GM19395 (cell line): Measurements from ENCODE around the gene NCKAP1.
"Not testable (repeated sequence)": the region's sequence is repeated elsewhere in the genome, so short reads cannot be mapped to it uniquely, and the experiment has no call there.

ENCODE experiments used
- ATAC-seq: cut with Tn5 transposase; IDR thresholded peaks from one replicate; pipeline ENCODE4 v1.9.1; 2021; ENCODE audit warnings: mild to moderate bottlenecking, moderate library complexity; ENCODE audit not compliant: unreplicated experiment

The NCKAP1 gene, protein sequence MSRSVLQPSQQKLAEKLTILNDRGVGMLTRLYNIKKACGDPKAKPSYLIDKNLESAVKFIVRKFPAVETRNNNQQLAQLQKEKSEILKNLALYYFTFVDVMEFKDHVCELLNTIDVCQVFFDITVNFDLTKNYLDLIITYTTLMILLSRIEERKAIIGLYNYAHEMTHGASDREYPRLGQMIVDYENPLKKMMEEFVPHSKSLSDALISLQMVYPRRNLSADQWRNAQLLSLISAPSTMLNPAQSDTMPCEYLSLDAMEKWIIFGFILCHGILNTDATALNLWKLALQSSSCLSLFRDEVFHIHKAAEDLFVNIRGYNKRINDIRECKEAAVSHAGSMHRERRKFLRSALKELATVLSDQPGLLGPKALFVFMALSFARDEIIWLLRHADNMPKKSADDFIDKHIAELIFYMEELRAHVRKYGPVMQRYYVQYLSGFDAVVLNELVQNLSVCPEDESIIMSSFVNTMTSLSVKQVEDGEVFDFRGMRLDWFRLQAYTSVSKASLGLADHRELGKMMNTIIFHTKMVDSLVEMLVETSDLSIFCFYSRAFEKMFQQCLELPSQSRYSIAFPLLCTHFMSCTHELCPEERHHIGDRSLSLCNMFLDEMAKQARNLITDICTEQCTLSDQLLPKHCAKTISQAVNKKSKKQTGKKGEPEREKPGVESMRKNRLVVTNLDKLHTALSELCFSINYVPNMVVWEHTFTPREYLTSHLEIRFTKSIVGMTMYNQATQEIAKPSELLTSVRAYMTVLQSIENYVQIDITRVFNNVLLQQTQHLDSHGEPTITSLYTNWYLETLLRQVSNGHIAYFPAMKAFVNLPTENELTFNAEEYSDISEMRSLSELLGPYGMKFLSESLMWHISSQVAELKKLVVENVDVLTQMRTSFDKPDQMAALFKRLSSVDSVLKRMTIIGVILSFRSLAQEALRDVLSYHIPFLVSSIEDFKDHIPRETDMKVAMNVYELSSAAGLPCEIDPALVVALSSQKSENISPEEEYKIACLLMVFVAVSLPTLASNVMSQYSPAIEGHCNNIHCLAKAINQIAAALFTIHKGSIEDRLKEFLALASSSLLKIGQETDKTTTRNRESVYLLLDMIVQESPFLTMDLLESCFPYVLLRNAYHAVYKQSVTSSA

DNA sequence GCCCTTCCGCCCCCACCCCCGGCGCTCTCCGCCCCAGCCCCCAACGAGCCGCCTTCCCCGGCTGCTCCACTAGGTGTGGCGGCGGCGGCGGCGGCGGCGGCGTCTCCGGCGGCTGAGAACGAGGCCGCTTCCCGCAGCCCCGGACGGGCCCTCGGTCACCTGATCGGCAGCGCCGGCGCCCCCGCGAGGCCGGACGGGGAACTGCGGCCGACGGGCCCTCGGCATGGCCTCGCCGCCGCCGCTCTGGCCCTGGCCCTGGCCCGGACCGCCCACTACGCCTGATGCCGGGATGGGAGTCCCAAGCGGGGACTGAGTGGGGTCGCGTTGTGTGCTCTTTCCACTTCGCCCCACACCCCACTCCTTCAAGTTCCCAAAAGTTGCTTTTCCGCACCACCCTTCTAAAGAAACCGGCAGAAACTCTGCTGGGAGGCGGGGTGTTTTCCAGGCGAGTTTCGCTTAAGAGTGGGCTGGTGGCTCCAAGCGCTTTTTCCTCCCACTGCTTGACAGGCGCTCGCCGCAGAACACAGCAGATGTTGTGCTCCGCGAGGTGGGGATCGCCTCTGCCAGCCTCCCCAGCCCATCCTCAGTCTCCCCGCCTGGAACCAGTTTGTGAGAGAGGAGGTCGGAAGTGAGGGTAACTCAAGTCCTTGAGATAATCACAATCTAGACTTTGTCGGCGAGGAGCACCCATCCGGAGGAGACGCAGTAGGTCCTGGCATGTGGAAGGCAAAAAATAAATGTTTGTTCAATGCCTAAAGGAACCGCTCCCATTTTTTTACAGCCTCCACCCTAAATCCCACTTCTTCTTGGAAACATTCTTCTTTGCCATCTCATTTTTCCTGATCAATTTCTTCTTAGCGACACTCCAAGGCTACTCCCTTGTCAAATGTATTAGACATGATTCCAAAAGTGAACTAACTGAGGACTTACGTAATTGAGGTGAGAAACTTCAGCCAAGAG is at the start of gene NCKAP1:
Gene NCKAP1, minus strand, starts transcription at position 117 of the 960 bp plus-strand sequence. CDS start 358 bp downstream, outside the sequence.
- peak; percentile 72 for ATAC-seq

DNA sequence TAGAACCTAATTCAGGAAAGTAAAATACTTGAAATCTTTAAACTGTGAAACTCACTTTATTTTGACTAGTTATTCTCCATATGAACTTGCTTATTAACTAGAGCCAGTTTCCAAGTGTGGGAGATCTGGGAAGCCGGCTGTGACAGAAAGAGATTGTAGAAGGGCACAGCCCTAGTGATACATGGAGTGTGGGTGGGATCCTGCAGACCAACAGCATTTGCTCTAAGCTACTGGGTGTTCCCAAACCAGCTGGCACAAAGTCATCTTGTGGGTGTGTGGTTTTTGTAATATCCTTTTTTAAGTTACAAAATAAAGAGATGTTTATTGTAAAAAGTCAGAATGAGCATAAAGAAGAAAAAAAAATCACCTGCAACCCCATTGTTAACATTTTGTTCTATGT is 43.7 kb upstream of the NCKAP1 start:
- no peak for ATAC-seq

DNA sequence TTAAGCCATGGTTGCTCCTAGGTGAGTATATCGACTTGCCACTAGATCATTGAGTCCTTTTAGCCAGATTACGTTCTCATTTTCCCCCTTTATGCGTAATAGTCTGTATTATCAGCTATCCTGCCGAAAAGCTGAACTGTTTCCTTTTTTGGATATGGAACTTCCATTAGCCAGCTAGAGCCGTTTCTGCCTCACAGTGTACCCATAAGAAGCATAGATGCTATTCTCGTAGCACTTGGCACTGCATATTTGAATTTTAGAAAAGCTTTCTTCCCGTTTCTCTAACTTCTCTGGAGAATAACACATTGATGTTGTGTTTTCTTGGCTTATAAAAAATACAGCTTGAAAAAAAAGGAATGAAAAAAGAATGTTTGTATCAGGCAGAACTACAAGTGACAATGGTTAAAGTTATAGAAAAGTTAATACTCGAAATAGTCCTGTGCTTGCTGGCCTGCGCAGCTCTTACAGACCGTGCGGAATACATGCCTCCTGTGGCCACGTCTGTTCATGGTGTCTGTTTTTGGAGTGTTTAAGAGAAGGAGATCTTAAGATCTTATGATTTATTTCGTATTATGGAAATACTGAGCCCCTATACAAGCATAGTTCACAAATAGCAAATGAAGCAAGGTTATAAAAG is 41.0 kb upstream of the NCKAP1 start:
- peak; percentile 31 for ATAC-seq

DNA sequence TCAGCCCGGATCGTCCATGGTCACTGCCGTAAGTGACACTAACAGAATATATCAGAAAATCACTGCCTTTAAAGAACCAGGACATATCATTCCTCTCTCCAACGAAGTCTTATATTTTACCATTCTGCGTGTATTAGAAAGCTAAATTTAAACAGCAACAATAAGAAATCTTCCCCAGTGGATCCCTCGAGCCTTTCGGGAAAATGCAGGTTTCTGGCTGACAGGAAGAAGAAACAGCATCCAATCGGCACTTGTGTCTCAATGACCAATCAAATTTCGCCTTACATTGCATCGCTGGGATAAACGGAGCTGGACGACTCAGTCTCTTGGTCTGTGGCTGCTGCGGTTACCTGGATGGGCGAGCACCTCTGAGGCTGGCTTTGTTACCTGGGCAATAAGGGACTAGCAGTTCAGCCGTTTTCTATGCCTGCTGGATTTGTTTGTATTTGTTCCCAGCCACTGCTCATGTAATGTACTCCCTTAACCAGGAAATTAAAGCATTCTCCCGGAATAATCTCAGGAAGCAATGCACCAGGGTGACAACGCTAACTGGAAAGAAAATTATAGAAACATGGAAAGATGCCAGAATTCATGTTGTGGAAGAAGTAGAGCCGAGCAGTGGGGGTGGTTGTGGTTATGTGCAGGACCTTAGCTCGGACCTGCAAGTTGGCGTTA is 40.3 kb upstream of the NCKAP1 start, which contains the start of gene DUSP19:
Gene DUSP19, plus strand, starts transcription at position 284 of the 675 bp plus-strand sequence. Its CDS starts 187 bp downstream, at position 471.
- ATAC-seq = peak; percentile 95

DNA sequence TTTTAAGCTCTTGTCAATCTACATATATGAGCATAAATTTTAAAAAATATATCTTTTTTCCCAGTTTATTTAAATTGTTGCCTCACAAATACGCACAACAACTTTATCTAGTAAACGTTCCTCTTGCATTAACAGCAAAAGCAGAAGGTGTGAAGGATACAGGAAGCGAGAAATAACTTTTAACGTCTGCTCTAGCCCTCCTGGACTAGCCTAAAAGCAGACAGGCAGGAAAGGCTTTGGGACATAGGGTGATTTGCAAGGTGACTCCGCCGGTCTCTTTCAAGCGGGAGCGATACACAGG is 39.9 kb upstream of the NCKAP1 start:
- ATAC-seq = no peak

DNA sequence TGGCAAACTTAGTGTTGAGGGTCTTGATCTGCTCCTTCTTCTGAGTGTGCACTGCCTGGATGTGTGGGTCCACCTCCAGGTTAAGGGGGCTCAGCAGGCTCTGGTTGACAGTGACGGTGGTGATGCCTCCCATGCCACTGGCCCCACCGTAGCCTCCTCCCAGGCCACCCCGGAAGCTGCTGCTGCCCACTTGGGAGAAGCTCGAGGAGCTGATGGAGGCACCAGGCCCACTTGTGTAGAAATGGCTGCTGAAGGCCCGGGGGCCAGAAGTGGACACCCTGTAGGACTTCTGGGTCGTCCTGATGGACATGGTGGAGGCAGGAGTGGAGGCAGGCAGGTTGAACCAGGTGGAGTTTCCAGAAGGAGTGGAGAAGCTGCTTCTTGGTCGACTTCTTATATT is 33.9 kb upstream of the NCKAP1 start:
- ATAC-seq = no peak

DNA sequence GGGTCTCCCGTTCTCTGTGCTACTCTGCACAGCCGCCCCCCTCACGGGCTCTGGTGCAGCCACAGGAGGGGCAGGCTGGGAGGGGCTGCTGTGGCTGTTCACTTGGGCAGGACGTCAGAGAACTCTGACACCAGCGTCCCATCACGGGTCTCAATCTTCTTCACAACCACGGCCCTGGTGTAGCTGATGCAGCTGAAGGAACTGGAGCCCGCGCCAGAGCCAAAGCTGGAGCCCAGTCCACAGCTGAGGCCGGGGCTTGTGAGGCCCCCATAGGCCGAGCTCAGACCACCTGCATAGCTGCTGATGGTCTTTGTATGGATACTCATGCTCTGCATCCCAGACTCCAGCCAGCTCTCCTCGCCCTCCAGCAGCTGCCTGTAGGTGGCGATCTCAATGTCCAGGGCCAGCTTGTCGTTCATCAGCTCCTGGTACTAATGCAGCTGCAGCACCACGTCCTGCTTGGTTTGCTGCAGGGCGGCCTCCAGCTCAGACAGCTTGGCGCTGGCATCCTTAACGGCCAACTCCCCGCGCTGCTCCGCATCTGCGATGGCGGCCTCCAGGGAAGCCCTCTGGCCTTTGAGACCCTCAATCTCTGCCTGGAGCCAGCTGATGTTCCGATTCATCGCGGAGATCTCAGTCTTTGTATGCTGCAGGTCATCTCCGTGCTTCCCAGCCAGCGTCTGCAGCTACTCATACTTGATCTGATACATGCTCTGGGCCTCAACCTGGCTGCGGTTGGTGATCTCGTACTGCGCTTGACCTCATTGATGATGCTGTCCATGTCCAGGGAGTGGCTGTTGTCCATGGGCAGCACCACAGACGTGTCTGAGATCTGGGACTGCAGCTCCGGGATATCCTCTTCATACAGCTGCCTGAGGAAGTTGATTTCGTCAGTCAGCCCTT is 32.9 kb upstream of the NCKAP1 start:
- no peak for ATAC-seq

DNA sequence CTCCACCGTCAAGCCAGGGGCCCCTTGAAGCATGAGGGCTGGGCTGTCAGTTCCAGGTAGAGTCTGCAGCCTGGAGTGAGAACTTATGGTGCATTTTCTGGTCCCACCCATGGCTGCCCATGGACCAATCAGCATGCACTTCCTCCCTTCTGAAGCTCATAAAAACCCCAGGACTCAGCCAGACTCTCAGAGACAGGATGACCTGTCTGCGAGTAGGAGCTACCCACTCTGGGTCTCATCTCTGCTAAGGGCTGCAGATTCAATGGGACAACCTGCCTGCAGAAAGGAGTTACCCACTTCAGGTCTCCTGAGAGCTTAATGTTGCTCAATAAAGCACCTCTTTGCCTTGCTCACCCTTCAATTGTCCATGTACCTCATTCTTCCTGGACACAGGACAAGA is 30.9 kb upstream of the NCKAP1 start:
- no peak for ATAC-seq

DNA sequence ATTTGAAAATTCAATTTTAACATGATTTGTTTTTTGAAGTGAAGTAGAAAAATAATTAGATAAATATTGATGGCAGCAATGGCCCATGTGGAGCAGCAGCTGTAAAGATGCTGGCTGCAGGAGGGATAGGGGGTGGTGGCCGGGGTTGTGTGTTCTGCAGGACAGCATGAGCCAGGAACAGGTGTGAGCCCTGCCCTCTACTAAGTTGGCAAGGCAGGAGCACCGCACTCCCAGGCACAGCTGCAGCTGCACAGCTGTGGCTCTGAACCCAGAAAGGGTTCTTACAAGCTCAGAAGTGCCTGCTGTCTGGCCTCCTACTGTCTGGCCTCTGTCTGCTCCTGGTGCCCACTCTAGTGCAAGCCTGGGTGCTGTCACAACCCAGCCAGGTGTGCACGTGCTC is 30.3 kb upstream of the NCKAP1 start:
- ATAC-seq = no peak

DNA sequence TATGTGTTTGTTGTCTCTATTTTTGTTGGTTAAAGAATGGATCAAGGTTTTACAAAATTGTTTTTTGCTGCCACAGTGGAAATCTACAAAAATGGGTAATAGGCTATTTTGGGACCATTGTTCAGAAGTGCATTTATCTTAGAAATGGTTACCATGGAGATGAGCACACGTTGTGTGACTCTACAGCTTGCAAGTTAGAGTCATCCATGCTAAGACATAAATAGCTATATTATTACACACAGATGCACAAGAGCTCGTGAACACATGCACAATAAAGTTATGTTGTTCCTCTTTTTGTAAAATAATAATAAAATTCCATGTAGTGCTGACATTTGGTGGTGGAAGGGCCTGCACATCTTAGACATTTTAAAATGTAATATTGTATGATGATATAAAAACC is 24.8 kb upstream of the NCKAP1 start:
- peak; percentile 78 for ATAC-seq

DNA sequence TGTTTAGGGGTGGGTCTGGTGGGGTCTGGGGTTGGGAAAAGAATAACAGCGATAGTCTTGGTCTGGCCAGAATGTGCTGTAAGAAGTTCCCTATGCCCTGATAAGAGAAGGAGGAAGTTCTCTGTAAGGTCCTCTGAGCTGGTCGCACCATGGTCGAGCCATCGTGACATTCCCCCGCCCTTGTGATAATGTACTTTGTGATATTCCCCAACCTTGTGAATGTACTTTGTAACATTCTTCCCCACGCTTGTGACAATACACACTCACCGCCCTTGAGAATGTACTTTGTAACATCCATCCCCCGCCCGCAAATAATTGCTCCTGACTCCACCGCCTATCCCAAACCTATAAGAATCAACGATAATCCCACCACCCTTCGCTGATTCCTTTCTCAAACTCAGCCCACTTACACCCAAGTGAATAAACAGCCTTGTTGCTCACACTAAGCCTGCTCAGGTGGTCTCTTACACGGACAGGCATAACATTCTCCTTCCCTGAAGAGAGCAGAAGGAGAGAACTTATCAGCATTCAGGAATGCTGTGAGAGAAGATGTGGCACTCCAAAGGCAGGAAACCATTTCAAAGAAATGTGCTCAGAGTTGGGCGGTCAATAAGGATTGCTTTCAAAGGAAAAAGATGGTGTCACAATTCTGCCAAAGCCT is 22.4 kb upstream of the NCKAP1 start:
- no peak for ATAC-seq

DNA sequence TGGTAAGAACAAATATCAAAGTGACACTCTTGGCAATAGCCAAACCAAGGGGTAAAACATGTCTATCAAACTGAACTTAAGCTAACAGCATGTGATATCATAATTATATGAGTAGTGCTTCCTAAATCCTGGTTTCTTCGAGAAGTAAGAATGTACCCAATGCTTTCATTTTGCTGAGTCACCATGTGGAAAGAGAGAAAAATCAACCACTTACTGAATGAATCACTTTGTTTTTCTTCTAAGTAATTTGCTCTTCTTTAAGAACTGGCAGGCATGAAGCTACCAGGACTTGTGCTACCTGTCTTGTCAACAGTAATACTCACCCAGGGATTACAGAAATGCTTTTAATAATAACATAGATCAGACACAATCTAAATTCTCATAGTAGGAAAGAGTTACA is 21.3 kb upstream of the NCKAP1 start:
- no peak for ATAC-seq

DNA sequence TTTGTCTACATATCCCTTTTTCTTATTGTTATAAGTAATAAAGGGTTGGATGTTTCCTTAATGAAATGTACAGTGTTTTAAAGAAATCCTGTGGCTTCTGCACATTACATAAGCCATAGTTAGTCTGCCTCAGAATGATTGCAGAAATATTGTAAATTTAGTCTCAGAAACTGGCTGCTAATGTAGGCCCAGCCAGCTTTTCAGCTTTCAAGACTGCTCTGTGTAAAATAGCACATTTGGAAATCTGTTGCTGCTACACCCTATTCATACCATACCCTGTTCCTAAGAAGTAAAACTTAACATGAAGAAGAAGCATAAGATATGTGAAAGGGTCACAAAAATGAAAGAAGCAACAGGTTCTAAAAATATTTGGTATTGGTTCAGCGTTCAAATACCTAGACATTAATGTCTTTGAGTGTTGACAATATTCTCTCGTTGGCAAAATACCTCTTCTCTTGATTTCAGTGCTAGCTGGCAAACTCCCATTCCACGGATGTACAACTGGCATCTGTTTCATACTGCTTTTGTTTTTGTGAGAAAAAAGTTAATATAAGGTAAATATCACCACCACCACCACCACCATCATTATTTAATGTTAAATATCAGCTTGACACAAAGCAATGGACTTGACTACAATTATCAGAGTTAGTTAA is 19.2 kb upstream of the NCKAP1 start:
- peak; percentile 68 for ATAC-seq

DNA sequence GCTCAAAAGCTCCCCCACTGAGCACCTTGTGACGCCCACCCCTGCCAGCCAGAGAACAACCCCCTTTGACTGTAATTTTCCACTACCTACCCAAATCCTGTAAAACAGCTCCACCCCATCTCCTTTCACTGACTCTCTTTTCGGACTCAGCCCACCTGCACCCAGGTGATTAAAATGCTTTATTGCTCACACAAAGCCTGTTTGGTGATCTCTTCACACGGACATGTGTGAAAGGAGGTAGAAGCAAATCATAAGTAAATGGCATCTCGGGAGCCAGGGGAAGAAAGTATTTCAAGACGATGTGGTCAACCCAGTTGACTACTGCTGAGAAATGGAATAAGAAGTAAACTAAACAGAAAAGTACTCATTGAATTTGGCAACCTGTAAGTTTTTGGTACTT is 11.2 kb upstream of the NCKAP1 start:
- ATAC-seq = no peak

DNA sequence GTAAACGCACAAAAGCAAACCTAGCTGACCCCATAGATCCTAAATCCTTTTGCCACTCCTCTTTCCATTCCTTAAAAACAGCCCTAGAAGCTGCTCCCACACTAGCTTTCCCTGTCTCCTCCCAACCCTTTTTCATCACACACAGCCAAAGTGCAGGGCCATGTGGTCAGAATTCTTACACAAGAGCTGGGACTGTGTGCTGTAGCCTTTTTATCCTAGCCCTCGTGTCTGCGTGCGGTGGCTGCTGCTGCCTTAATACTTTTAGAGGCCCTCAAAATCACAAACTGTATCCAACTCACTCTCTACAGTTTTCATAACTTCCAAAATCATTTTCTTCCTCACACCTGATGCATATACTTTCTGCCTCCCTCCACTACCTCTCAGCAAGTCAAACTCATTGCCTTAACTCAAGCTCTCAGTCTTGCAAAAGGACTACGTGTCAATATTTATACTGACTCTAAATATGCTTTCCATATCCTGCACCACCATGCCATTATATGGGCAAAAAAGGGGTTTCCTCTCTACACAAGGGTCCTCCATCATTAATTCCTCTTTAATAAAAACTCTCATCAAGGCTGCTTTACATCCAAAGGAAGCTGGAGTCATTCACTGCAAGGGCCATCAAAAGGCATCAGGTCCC is 9.3 kb upstream of the NCKAP1 start:
- ATAC-seq = not testable (repeated sequence)

DNA sequence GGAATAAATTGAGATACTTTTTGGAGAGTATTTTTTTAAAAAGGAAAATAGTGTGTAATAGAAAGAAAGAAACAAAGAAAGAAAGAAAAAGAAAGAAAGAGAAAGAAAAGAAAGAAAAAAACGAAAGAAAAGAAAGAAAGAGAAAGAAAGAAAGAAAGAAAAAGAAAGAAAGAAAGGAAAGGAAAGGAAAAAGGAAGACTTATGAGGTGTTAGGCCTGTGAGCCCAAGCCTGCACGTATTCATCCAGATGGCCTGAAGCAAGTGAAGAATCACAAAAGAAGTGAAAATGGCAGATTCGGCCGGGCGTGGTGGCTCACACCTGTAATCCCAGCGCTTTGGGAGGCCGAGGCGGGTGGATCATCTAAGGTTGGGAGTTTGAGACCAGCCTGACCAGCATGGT is 5.3 kb upstream of the NCKAP1 start:
- ATAC-seq = not testable (repeated sequence)

DNA sequence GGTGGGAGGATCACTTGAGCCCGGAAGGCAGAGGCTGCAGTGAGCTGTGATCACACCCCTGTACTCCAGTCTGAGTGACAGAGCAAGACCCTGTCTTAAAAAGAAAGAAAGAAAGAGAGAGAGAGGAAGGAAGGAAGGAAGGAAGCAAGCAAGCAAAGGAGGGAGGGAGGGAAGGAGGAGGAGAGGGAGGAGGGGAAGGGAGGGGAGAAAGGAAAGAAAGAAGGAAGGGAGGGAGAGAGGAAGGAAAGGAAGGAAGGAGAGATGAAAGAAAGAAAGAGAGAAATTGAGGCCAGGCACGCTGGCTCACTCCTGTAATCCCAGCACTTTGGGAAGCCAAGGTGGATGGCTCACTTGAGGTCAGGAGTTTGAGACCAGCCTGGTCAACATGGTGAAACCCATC is 2.3 kb upstream of the NCKAP1 start:
- no peak for ATAC-seq
